ENCODE results near the gene NEDD4L.

- TF ChIP-seq TAF1 (IDR thresholded peaks at IDR 0.05; ENCODE audit: borderline replicate concordance, low read depth, low read length) (no peak), ELF1 (IDR thresholded peaks at IDR 0.05) (no peak), YY1 (IDR thresholded peaks at IDR 0.05; ENCODE audit: low read depth) (no peak), FOXJ3 (CRISPR knock-in tag; IDR thresholded peaks at IDR 0.05) (no peak), RFX5 (IDR thresholded peaks at IDR 0.05; ENCODE audit: low read length) (no peak), MXI1 (IDR thresholded peaks at IDR 0.05; ENCODE audit: low read depth, low read length) (no peak), SIN3A (IDR thresholded peaks at IDR 0.05; ENCODE audit: borderline replicate concordance, low read depth, low read length) (no peak), JUND (IDR thresholded peaks at IDR 0.05) (no peak), CTCF (IDR thresholded peaks at IDR 0.05) (no peak), POLR2AphosphoS5 (IDR thresholded peaks at IDR 0.05; ENCODE audit: low read depth, low read length) (no peak), USF2 (IDR thresholded peaks at IDR 0.05; ENCODE audit: borderline replicate concordance, low read depth, low read length) (no peak)
- TF ChIP-seq, protein P1, sequence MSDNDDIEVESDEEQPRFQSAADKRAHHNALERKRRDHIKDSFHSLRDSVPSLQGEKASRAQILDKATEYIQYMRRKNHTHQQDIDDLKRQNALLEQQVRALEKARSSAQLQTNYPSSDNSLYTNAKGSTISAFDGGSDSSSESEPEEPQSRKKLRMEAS (IDR thresholded peaks at IDR 0.05; ENCODE audit: low read depth) = no peak
- TF ChIP-seq, protein P2, sequence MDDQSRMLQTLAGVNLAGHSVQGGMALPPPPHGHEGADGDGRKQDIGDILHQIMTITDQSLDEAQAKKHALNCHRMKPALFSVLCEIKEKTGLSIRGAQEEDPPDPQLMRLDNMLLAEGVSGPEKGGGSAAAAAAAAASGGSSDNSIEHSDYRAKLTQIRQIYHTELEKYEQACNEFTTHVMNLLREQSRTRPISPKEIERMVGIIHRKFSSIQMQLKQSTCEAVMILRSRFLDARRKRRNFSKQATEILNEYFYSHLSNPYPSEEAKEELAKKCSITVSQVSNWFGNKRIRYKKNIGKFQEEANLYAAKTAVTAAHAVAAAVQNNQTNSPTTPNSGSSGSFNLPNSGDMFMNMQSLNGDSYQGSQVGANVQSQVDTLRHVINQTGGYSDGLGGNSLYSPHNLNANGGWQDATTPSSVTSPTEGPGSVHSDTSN (IDR thresholded peaks at IDR 0.05) = no peak
- TF ChIP-seq, protein P3, sequence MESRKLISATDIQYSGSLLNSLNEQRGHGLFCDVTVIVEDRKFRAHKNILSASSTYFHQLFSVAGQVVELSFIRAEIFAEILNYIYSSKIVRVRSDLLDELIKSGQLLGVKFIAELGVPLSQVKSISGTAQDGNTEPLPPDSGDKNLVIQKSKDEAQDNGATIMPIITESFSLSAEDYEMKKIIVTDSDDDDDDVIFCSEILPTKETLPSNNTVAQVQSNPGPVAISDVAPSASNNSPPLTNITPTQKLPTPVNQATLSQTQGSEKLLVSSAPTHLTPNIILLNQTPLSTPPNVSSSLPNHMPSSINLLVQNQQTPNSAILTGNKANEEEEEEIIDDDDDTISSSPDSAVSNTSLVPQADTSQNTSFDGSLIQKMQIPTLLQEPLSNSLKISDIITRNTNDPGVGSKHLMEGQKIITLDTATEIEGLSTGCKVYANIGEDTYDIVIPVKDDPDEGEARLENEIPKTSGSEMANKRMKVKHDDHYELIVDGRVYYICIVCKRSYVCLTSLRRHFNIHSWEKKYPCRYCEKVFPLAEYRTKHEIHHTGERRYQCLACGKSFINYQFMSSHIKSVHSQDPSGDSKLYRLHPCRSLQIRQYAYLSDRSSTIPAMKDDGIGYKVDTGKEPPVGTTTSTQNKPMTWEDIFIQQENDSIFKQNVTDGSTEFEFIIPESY (IDR thresholded peaks at IDR 0.05; ENCODE audit: borderline replicate concordance, low read depth) = no peak
These were observed 70.7 kb downstream of the NEDD4L start for GRCh38 chr18:58114766-58115165.

Measured in SK-N-SH (cell line).